ENCODE data around the gene COMMD9.

The COMMD9 gene

DNA sequence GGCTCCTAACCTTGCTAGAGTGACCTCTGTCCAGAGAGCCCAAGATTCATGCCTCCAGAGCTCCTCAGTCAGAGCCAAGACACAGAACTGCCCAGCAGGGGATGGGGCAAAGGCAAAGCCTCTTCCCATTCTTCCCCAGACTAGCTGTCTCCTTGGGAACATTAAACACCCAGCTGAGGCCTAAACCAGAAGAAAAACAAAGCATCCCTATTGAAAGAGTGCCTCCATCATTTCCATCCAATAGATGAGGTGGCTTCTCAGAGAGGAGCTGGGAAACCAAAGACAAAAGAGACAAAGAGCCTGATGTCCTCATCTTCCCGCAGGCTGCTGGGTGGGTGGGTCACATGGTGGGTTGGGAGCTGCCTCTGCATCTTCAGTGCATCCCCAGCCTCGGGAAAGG, 37.4 kb downstream of the COMMD9 start:
- no peak for DNase-seq

DNA sequence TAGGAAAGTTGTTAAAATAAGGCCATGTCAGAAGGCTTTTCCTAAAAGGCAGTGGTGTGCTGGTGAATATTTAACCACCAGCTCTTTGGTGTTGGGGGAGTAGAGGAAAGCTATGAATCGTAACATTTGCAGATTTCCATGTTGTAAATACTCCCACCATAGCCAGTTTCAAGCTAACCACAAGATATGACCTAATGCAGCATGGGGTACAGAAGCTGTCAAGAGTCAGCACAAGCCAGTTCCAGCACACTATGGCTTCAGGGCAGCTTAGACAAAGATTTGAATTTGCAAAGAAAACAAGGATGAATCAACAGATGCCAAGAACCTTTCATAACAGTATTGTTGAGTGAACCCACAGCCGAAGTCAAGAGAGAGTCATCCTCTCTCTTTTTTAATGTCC, 40.0 kb downstream of the COMMD9 start:
- no peak for DNase-seq

DNA sequence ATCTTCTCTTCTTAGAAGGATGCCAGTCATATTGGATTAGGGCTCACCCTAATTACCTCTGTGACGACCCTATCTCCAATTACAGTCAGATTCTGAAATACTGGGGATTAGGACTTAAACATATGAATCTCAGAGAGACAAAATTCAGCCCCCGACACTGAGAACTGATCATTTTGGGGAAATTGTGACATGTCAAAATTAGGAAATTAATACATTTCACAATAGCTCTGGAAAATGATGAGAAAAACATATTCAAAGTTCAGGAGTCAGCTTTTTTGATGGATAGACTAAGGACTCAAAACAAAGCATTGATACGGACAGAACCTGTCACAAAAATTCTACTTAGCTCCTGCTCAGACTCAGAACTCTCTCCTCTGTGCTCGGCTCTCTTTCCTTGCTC, 40.8 kb downstream of the COMMD9 start:
- DNase-seq: no peak

DNA sequence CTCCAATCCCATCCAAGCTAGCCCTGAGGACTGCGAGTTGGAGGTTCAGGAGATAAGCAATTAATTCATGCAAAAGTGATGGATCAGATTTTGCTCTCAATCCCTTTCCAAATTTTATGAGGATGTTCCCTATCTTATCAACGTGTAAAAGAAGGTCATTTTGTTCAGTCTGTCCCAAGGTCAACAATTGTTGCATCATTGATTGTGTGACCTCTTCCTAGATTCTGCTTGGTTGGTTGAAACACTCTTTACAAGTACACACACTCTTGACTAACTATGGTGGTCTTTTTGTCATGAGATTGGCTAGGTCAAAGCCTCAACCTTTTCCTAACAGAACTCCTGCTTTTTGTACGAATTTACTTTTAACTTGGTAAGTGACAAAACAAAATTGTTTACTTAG, 41.7 kb downstream of the COMMD9 start:
- DNase-seq: no peak

DNA sequence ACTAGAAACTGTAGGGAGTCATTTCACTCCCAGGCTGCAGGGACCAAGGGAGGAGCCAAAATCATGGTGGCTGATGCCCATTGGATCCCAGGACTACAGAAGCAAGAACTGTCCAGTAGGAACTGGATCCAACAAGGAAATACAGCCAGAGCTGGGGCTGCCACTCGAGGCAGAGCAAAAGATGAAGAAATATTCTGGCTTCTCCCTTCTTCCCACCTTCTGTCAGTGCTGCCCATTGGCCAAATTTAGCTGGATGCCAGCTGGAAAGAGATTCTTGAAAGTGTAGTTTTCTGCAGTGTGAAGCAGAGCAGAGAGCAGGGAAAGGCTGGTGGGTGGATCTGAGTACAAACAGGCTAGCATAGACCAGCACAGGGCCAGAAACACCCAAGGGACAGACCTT, 45.6 kb downstream of the COMMD9 start:
- no peak for DNase-seq

DNA sequence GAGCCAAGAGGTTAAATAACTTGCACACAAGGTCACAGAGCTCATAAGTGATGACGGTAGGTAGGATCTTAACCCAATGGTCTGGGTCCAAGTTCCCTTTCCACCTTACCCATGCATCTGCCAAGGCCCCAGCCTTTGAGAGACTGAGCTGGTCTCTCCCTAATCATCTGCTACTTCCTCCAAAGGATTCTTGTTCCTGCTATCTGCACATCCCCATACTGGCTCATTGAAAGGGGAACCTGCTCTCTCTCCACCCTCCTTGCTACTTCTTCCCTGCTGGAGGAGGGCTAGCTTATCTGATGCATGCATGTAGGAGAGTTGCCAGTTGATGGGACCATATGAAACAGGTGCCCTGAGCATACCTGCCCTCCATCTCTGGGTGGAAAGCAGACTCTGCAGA, 47.7 kb downstream of the COMMD9 start:
- no peak for DNase-seq

DNA sequence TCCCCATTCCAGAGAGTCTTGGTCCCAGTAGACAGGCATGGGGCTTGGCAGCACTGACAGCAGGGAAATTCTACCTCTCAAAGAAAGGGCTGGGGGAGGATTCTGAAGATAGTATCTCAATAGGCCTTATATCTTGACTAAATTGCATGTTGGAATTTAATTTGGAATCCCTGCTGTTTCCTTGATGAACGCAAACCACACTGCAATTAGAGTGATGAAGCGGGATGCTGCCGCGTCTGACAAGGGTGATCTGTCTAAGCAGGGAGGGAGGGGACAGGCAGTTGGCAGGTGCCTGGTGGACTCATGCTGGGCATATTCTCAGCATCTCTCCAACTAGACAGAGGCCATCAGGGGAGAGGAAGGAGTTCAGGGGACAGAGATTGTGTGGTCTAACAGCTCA, 48.4 kb downstream of the COMMD9 start:
- DNase-seq: no peak

DNA sequence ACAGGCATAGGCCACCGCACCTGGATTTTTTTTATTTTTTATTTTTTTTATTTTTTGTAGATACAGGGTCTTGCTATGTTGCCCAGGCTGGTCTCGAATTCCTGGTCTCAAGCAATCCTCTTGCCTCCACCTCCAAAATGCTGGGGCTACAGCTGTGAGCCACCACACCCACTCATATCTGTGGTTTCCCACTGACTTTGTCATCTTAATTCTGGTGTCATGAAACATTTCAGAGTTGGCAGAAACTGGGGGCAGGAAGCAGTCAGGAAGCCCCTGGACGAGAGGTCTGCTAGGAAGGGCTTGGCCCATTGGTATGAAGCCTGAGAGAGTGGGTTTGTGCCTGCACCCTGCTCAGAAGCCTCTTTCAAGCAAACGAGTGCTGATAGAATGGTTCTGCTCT, 49.1 kb downstream of the COMMD9 start:
- no peak for DNase-seq

DNA sequence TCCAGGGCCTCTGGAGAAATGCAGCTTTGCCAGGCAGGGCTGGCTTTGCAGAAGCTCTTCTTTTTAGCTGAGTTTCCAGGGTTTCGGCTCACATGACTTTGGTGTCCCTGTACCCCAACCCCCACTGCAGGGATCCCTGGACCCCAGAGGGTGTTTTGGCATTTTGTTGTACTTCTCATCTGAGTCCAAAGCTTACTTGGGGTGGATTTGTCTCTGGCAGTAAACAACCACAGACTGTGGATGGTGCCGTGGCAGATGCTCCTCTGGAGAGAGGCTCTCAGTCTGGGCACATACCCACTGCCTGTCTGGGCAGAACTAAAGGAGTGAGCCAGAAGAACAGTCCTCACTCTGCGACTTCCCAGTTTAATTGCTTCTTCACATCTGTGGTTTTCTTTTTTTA, 49.6 kb downstream of the COMMD9 start:
- no peak for DNase-seq

DNA sequence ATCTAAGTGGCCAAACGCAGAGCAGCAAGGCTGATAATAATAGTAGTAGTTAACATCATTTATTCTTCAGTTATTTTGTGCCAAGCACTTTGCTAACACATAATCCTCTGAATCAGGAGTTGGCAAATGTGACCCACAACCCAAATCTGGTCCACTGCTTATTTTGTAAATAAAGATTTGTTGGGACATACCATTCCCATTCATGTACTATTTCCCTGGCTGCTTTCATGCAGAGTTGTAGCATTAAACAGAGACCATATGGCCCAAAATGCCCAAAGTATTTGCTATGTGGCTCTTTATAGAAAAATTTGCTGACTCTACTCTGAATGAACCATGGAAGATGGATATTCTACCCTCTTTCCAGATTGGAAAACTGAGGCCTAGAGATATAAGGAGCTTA, 50.3 kb downstream of the COMMD9 start:
- no peak for DNase-seq

DNA sequence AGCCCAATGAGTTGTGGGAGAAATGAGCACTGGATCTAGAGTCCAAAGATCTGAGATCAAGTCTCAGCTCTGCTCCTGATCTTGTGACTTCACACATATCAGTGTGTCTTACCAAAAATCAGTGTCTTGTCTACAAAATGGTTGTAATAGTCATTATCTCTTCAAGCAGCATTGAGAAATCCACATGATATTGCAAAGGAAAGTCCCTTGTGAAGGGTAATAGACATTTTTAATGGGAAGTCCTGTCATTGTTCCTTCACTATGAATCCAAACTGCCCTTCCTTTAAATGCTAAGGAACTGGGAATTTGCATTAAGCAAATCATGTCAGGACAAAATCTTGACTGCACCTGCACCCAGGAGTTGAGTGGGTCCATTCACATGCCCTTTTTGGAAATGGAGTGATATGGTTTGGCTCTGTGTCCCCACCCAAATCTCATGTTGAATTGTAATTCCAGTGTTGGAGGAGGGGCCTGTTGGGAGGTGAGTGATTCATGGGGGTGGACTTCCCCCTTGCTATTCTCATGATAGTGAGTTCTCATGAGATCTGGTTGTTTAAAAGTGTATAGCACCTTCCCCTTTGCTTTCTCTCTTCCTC, 51.1 kb downstream of the COMMD9 start:
- DNase-seq: no peak

DNA sequence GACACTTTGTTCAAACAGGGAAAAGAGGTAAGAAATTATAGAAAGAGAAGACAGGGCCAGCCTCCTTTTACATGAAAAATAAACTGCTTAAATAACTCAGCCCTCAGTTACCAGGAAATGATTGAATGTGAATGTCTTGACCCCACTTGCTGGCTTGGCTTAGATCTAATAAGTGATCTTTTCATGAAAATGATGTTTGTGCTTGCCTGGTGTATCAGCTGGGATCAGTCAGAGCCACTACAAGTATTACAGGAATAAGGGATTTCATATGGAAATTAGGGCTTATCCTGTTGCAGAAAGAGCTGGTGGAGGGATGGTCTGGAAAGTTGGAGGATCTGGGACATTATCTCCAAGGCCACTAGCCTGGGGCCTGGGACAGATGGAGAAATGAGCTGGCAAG, 51.8 kb downstream of the COMMD9 start:
- no peak for DNase-seq

DNA sequence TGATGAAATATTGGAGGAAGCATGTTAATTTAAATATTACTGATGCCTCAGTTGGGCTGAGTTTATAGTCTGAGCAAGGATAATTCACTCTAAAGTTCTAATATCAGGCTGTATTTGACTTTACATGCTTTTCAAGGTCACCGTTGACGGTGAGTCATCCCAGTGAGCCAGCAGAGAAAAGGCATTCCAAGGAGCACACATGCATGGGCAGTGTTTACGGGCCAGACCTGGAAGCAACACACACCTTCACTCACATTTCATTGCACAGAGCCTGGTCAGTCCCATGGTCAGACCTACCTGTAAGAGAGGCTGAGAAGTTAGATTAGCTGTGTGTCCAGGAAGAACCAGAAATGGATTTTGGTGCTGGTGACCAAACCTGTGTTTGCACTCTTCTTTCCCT, 53.5 kb downstream of the COMMD9 start:
- DNase-seq: no peak

DNA sequence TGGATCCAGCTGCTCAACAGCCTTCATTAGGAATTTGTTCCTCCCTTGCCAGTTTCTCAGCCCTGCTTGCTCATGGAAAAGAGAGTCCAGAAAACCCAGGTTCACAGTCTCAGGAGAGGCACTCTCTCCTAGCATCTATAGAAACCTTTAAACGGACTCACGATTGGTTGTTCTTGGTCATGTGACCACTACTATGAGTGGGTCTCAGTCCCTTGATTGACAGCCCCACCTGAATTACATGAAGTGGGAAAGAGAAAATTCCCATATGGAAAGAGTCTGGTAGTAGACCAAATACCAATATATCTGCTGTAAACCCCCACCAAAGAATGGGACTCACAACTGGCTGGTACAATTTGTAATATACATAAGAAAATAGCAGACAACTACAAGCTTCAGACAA, 54.4 kb downstream of the COMMD9 start:
- no peak for DNase-seq

DNA sequence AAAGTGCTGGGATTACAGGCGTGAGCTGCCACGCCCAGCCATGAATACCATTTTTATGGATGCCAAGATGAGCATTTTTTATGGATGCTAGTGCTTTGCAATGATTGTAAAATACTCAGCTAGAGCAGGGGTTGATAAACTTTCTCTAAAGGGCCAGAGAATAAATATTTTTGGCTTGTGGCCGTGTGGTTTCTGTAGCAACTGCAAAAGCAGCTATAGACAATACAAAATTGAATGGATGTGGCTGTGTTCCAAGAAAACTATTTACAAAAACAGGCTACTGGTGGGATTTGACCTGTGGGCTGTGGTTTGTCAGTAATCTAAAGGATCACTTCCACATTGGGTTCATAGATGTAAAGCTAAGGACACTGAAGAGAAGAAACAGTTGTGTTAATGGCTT, 56.0 kb downstream of the COMMD9 start:
- DNase-seq: no peak

DNA sequence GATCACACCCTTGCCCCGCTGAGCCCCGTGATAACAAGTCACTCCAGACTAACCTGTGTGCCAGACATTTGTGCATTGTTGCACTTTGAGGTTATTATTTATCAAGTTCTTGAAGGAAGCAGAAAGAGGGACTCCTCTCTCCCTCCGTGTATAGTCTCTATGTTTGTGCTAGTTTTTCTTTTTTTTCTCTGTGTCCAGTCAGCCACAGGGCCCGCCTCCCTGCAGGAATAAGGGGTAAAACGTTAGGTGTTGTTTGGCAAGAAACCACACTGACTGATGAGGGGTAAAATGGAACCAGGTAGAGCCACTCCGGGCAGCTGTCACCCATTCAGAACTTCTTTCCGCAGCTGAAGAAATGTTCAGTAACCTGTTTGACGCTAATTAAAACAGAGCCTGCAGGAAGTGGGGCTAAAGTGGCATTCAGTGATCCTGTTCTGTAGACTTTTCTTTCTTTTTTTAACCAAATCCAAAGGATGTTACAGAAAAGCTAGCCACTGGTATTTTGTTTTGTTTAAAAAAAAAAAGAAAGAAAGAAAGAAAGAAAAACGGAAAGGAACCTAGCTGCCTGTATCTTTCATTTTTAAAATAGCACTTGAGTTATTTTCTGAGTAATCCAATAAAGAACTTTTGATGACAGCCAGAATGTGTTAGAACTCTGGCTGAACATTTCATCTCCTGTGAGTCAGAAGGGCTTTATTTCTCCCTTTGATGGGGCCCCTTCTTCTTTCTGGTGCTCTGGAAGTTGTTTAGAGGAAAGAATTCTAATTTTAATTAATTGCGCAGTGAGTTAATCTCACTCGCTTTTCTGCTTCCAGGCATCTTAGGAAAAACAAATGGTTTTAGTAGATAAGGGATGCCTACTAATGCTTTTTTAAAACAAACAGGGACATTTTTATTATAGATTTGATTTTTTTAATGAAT, 58.2 kb downstream of the COMMD9 start:
- DNase-seq: no peak

DNA sequence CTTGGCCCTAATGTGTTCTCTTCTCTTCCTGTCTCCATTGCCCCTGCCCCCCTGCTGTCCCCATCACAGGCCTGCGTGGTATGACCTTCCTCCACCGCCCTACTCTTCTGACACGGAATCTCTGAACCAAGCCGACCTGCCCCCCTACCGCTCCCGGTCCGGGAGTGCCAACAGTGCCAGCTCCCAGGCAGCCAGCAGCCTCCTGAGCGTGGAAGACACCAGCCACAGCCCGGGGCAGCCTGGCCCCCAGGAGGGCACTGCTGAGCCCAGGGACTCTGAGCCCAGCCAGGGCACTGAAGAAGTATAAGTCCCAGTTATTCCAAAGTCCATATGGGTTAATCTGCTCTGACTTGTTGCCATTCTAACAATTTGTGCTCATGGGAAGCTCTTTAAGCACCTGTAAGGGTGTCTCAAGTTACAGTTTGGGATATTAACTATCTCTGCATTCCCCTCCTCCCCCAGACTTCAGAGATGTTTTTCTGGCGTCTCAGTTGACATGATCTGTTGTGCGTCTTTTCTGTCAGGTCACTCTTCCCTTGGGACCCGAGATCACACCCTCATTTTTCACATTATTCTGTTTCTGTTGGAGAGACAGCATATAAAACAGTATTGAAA, 60.0 kb downstream of the COMMD9 start:
- DNase-seq: no peak

DNA sequence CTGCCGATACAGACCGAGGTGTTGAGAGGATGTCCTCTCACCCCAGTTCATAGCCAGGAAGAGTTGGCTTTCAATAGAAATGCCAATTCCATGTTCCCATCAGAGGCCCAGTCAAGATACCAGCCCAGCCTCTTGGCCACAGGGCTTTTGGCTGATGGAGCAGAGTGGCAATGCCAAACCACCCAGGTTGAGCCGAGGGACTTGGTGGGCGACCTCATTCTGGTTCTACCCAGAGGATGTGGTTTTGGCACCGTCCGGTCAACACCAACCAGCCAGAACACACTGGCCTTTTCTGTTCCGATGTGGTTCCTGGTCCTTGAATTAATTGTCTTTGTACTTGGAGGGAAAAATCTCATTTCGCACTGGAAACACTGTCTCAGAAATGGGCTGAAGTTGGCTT, 60.5 kb downstream of the COMMD9 start:
- no peak for DNase-seq

DNA sequence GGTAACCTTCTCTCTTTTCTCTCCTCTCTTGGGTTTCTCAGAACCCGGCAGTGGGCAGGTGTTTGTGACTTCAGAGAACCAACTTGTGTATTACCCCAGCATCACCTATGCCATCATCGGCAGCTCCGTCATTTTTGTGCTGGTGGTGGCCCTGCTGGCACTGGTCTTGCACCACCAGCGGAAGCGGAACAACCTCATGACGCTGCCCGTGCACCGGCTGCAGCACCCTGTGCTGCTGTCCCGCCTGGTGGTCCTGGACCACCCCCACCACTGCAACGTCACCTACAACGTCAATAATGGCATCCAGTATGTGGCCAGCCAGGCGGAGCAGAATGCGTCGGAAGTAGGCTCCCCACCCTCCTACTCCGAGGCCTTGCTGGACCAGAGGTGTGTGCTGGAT, 62.2 kb downstream of the COMMD9 start:
- no peak for DNase-seq

DNA sequence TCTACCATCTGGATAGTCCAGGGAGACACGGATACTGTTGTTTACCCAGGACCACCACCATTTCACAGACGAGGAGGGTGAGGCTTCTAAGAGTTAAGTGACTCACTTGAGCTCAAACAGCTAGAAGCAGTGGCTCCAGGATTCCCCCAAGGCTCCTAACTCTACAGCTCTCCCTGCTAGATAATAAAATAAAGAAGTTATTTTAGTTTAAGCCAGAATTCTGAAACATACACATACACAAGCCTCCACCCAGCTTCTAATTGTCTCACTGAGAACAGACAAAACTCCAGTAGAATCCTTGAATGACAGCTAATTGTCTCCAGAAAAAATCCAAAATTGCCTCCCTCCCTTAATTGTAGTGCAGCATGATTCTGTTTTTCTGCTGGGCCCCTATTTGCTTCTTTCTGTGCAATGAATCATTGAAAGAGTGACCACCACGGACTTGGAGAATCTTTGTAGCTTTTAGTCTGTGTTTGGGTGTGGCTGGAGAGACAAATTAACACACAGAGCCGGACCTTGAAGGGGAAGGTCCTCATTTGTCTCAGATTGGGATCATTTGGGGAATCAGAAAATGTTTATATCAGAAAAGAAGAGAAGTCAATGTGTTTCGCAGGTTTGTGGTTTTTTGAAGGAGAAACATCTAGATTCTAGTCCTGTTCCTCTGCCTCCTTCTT, 64.9 kb downstream of the COMMD9 start:
- no peak for DNase-seq

DNA sequence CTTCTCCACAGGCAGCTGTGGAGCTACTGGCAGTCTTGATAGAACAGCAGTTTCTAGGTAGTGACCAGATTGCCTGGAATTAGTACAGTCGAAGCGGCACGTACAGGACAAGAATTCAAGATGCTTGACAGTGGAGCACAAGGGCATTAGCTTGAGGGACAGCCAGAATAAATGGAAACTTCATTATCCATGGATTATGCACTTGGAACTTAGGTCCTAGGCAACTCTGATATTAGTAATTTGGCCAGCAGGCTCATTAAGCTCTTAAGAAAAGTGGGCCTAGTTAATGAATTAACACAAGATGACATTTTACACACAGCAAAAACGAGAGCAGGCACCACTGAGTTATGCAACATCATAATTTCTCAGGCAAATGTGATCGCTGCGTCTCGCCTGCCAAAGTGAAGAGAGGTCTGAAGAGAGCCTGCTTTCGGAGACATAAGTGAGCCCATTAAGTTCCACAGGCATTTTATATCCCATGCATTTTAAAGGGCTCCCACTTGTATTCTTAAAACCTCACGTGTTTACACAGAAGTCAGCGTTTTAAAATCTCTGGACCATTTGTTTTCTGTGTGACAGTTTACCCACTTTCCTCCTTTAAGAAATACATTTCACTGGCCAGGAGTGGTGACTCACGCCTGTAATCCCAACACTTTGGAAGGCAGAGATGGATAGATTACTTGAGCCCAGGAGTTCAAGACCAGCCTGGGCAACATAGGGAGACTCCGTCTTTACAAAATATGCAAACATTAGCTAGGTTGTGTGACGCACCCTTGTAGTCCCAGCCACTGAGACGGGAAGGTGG, 66.2 kb downstream of the COMMD9 start:
- no peak for DNase-seq

Measured in T-helper 1 cell (primary cell).